HepG2 (cell line): Measurements from ENCODE around the gene IL1RAP. TPM values are rescaled to one million over a fixed set of nuclear protein-coding genes. Genes with fewer than 3 reads are reported as not detected.

Experiments
- CHD2 ChIP-seq: IDR thresholded peaks from 2 replicates; pipeline ENCODE4 v1.6.1; 2011; ENCODE audit warnings: low read depth, low read length, improper control_type of control experiment
- ELF3 ChIP-seq: IDR thresholded peaks from 2 replicates; pipeline ENCODE4 v1.6.1; 2016; ENCODE audit warnings: missing genetic modification reagents, missing compliant biosample characterization
- ETV6 ChIP-seq: sonication (generic); formaldehyde crosslinking; conservative IDR thresholded peaks from 2 replicates; pipeline ENCODE4 v1.4.0; 2020; ENCODE audit warnings: missing genetic modification reagents
- FOXA3 ChIP-seq: IDR thresholded peaks from 2 replicates; pipeline ENCODE4 v1.6.1; 2016; ENCODE audit warnings: missing genetic modification reagents, missing compliant biosample characterization
- FOXP4 ChIP-seq: sonication (generic); formaldehyde crosslinking; IDR thresholded peaks from 2 replicates; pipeline ENCODE4 v1.4.0; 2020; ENCODE audit warnings: missing genetic modification reagents
- GABPA ChIP-seq, 2 experiments: IDR thresholded peaks; 2 replicates each; pipeline ENCODE4 v1.6.1; 2011 to 2016; ENCODE audit warnings: low read depth in 2 of 2, low read length in 1 of 2, missing biosample characterization in 1 of 2, missing genetic modification characterization in 1 of 2
- HDAC2 ChIP-seq: sonication (generic); formaldehyde crosslinking; IDR thresholded peaks from 2 replicates; pipeline ENCODE4 v1.4.0; 2020; ENCODE audit warnings: missing genetic modification reagents
- HOXA7 ChIP-seq: sonication (generic); formaldehyde crosslinking; IDR thresholded peaks from 2 replicates; pipeline ENCODE4 v1.8.1; 2022; ENCODE audit warnings: mild to moderate bottlenecking, missing genetic modification reagents, moderate library complexity
- JUNB ChIP-seq: sonication (generic); formaldehyde crosslinking; IDR thresholded peaks from 2 replicates; pipeline ENCODE4 v1.8.0; 2022; ENCODE audit warnings: missing genetic modification reagents, mild to moderate bottlenecking, borderline replicate concordance
- LRRFIP1 ChIP-seq: sonication (generic); formaldehyde crosslinking; conservative IDR thresholded peaks from 2 replicates; pipeline ENCODE4 v1.4.0; 2020; ENCODE audit warnings: missing genetic modification reagents
- MEF2D ChIP-seq: sonication (generic); formaldehyde crosslinking; IDR thresholded peaks from 2 replicates; pipeline ENCODE4 v1.5.1; 2020; ENCODE audit warnings: mild to moderate bottlenecking, missing genetic modification reagents
- NPAS2 ChIP-seq: sonication (generic); formaldehyde crosslinking; IDR thresholded peaks from 2 replicates; pipeline ENCODE4 v1.8.0; 2022; ENCODE audit warnings: mild to moderate bottlenecking, missing genetic modification reagents, borderline replicate concordance
- RXRA ChIP-seq: sonication (generic); formaldehyde crosslinking; IDR thresholded peaks from 2 replicates; pipeline ENCODE4 v1.5.1; 2020; ENCODE audit warnings: missing genetic modification reagents
- SIN3A ChIP-seq: IDR thresholded peaks from 2 replicates; pipeline ENCODE4 v1.6.1; 2011; ENCODE audit warnings: low read depth, mild to moderate bottlenecking, control low read depth, low read length, borderline replicate concordance
- SRSF1 ChIP-seq: fragments of 200-400 bp; formaldehyde crosslinking; optimal IDR thresholded peaks from 2 replicates; pipeline ENCODE3; 2017; ENCODE audit warnings: mild to moderate bottlenecking, low read depth, low read length, moderate library complexity
- STAG1 ChIP-seq: sonication (generic); formaldehyde crosslinking; IDR thresholded peaks from 2 replicates; pipeline ENCODE4 v1.4.0; 2020; ENCODE audit warnings: missing genetic modification reagents
- ZBTB49 ChIP-seq: sonication (generic); formaldehyde crosslinking; IDR thresholded peaks from 2 replicates; pipeline ENCODE4 v1.4.0; 2020; ENCODE audit warnings: missing genetic modification reagents, borderline replicate concordance
- ZFX ChIP-seq: sonication (generic); formaldehyde crosslinking; IDR thresholded peaks from 2 replicates; pipeline ENCODE4 v1.4.0; 2020; ENCODE audit warnings: mild to moderate bottlenecking, low read depth, missing genetic modification reagents, moderate library complexity
- ZNF550 ChIP-seq: sonication (generic); formaldehyde crosslinking; IDR thresholded peaks from 2 replicates; pipeline ENCODE4 v1.4.0; 2020; ENCODE audit warnings: mild to moderate bottlenecking, missing genetic modification reagents, borderline replicate concordance
- ZNF589 ChIP-seq: sonication (generic); formaldehyde crosslinking; conservative IDR thresholded peaks from 2 replicates; pipeline ENCODE4 v1.8.0; 2022; ENCODE audit warnings: mild to moderate bottlenecking, moderate library complexity, missing genetic modification reagents
- polyA plus RNA-seq, 8 experiments: library from polyadenylated mRNA; depleted of rRNA in 3 of 8; stranded (reverse) in 7 of 8; unstranded in 1 of 8; fragments of >200 nt; fragmentation: Illumina TruSeq in 4 of 8; extraction: Trizol in 4 of 8; gene quantifications; 2 replicates each; pipeline versions ENCODE4 v1.2.1 to v1.2.3, GENCODE V29; 2011 to 2016; ENCODE audit warnings: low read depth in 4 of 8, missing spikeins in 1 of 8, mixed read lengths in 1 of 8; ENCODE audit not compliant: insufficient read depth in 1 of 8
- total RNA-seq, 5 experiments: library from RNA; depleted of rRNA; stranded (reverse); fragments of >200 nt; fragmentation: Illumina TruSeq; extraction: Trizol; gene quantifications; 2 replicates each; pipeline ENCODE4 v1.2.3, GENCODE V29; 2016; ENCODE audit warnings: low read depth in 1 of 5
- TF ChIP-seq, protein P1 (sequence below): sonication (generic); formaldehyde crosslinking; IDR thresholded peaks from 2 replicates; pipeline ENCODE4 v1.8.0; 2022; ENCODE audit warnings: mild to moderate bottlenecking, missing genetic modification reagents

The IL1RAP gene
- total and polyA plus RNA-seq, 2 of the 13 experiments (the other 11 are each of a cell fraction or from before 2014, with no cell fraction given), result 18.3 to 54.9 TPM

- no peak for TF ChIP-seq ZNF550
- TF ChIP-seq RXRA (CRISPR knock-in tag), result no peak
- TF ChIP-seq ELF3, result peak; percentile 60
- no peak for TF ChIP-seq ZNF589 (CRISPR knock-in tag)
- no peak for TF ChIP-seq GABPA (IDR thresholded peaks at IDR 0.05; ENCODE audit: low read depth, low read length)
- no peak for TF ChIP-seq GABPA (CRISPR knock-in tag; IDR thresholded peaks at IDR 0.05; ENCODE audit: low read depth)
- no peak for TF ChIP-seq ZBTB49 (CRISPR knock-in tag)
- no peak for TF ChIP-seq SRSF1
- TF ChIP-seq, protein P1, sequence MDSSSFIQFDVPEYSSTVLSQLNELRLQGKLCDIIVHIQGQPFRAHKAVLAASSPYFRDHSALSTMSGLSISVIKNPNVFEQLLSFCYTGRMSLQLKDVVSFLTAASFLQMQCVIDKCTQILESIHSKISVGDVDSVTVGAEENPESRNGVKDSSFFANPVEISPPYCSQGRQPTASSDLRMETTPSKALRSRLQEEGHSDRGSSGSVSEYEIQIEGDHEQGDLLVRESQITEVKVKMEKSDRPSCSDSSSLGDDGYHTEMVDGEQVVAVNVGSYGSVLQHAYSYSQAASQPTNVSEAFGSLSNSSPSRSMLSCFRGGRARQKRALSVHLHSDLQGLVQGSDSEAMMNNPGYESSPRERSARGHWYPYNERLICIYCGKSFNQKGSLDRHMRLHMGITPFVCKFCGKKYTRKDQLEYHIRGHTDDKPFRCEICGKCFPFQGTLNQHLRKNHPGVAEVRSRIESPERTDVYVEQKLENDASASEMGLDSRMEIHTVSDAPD (CRISPR knock-in tag), result no peak
- TF ChIP-seq HDAC2 (CRISPR knock-in tag), result peak; percentile 68; the same call in 1 of the 2 replicates
- no peak for TF ChIP-seq JUNB (CRISPR knock-in tag)
- TF ChIP-seq CHD2, result no peak
- TF ChIP-seq SIN3A, result no peak
- peak; percentile 86 for TF ChIP-seq FOXP4 (CRISPR knock-in tag)
- TF ChIP-seq MEF2D, result no peak
- TF ChIP-seq FOXA3 (CRISPR knock-in tag), result peak; percentile 81
- TF ChIP-seq LRRFIP1, result no peak
- no peak for TF ChIP-seq HOXA7
- no peak for TF ChIP-seq ETV6 (CRISPR knock-in tag)
- no peak for TF ChIP-seq NPAS2
- TF ChIP-seq ZFX (CRISPR knock-in tag), result no peak
- TF ChIP-seq STAG1 (CRISPR knock-in tag), result peak; percentile 83
Measured at GRCh38 chr3:190701096-190701532, 187.2 kb downstream of the IL1RAP start (continued).
